Karpas-422 (cell line): ENCODE results near the gene ACOX2. TPM values are rescaled to one million over a fixed set of nuclear protein-coding genes. Genes with fewer than 3 reads are reported as not detected.
A peak's percentile ranks its signal among the peaks of the same experiment; 100 is the strongest.

Source experiments
- DNase-seq: peaks from one replicate; pipeline ENCODE4 v3.0.0-alpha.2; 2015
- H2AFZ ChIP-seq: fragments of 200-600 bp; sonication (generic); 2 replicates; pipeline ENCODE4 v1.6.1; 2014; ENCODE audit warnings: antibody characterized with exemption, low read length, mixed read lengths
- H3K27ac ChIP-seq: fragments of 200-600 bp; sonication (generic); 2 replicates; pipeline ENCODE4 v1.5.1; 2014; ENCODE audit warnings: mild to moderate bottlenecking, low read length, moderate library complexity
- H3K27me3 ChIP-seq: fragments of 200-600 bp; sonication (generic); 2 replicates; pipeline ENCODE4 v1.6.1; 2014; ENCODE audit warnings: low read length, mixed read lengths
- H3K36me3 ChIP-seq: fragments of 200-600 bp; sonication (generic); 2 replicates; pipeline ENCODE4 v1.6.1; 2014; ENCODE audit warnings: low read length, mixed read lengths; ENCODE audit not compliant: insufficient read depth
- H3K4me1 ChIP-seq: fragments of 200-600 bp; sonication (generic); 2 replicates; pipeline ENCODE4 v1.6.1; 2014; ENCODE audit warnings: mild to moderate bottlenecking, low read length, mixed read lengths
- H3K4me2 ChIP-seq: fragments of 200-600 bp; sonication (generic); 2 replicates; pipeline ENCODE4 v1.6.1; 2014; ENCODE audit warnings: low read length, low read depth, mild to moderate bottlenecking; ENCODE audit not compliant: poor library complexity, severe bottlenecking
- H3K4me3 ChIP-seq: fragments of 200-600 bp; sonication (generic); 2 replicates; pipeline ENCODE4 v1.5.1; 2014; ENCODE audit warnings: mild to moderate bottlenecking, antibody characterized with exemption, low read length, mixed read lengths
- H3K79me2 ChIP-seq: fragments of 200-600 bp; sonication (generic); 2 replicates; pipeline ENCODE4 v1.6.1; 2014; ENCODE audit warnings: mild to moderate bottlenecking, low read length, mixed read lengths
- H3K9ac ChIP-seq: fragments of 200-600 bp; sonication (generic); 2 replicates; pipeline ENCODE4 v1.6.0; 2014; ENCODE audit warnings: low read length
- H3K9me2 ChIP-seq: fragments of 200-600 bp; sonication (generic), shearing (Covaris generic); replicated peaks from 2 replicates; pipeline ENCODE4 v1.6.0; 2014; ENCODE audit warnings: mild to moderate bottlenecking, low read length, moderate library complexity; ENCODE audit not compliant: insufficient read depth
- H3K9me3 ChIP-seq: fragments of 300-700, 200-600 bp; sonication (generic); 2 replicates; pipeline ENCODE4 v1.6.1; 2014; ENCODE audit warnings: low read length, mixed read lengths
- H4K20me1 ChIP-seq: fragments of 200-600 bp; sonication (generic); 2 replicates; pipeline ENCODE4 v1.6.1; 2014; ENCODE audit warnings: mild to moderate bottlenecking, antibody characterized with exemption, low read length, low read depth; ENCODE audit not compliant: insufficient read depth
- total RNA-seq: library from RNA; depleted of rRNA; stranded (reverse); fragments of >200 nt; shearing (Covaris generic); gene quantifications from 2 replicates; pipeline ENCODE4 v1.2.3, GENCODE V29; 2014; ENCODE audit warnings: low replicate concordance

The ACOX2 gene
- total RNA-seq, 1 experiment from 2014 or later, result not detected

GRCh38 chr3:58485801-58486435 lies 51.1 kb downstream of the ACOX2 start:
- H3K4me1 ChIP-seq, result peaks cover 14% of the 10 kb centered on the region
- no peaks in the 10 kb centered on the region for H3K27me3 ChIP-seq
- H3K9me2 ChIP-seq, result no peaks in the 10 kb centered on the region
- no peak overlapping the region for H3K4me3 ChIP-seq
- no peak for DNase-seq
- H3K4me2 ChIP-seq, result no peak overlapping the region
- no peaks in the 10 kb centered on the region for H3K79me2 ChIP-seq
- no peaks in the 10 kb centered on the region for H4K20me1 ChIP-seq
- no peak overlapping the region for H3K27ac ChIP-seq
- no peaks in the 10 kb centered on the region for H3K9me3 ChIP-seq
- H3K36me3 ChIP-seq, result no peaks in the 10 kb centered on the region
- H3K9ac ChIP-seq, result no peak overlapping the region
- no peak overlapping the region; the same call in 1 of the 2 replicates for H2AFZ ChIP-seq

GRCh38 chr3:58484722-58485069 lies 52.3 kb downstream of the ACOX2 start:
- DNase-seq, result no peak
- Histone ChIP-seq H3K27me3 (no peaks in the 10 kb centered on the region), H3K27ac (no peak overlapping the region), H3K9ac (no peak overlapping the region), H4K20me1 (no peaks in the 10 kb centered on the region), H3K4me3 (no peak overlapping the region), H3K79me2 (no peaks in the 10 kb centered on the region), H3K36me3 (no peaks in the 10 kb centered on the region), H3K9me3 (no peaks in the 10 kb centered on the region), H2AFZ (no peak overlapping the region), H3K9me2 (no peaks in the 10 kb centered on the region), H3K4me2 (no peak overlapping the region), H3K4me1 (peaks cover 14% of the 10 kb centered on the region)

- Histone ChIP-seq H2AFZ (no peak overlapping the region), H3K9me2 (no peaks in the 10 kb centered on the region), H3K9me3 (no peaks in the 10 kb centered on the region), H3K4me2 (no peak overlapping the region), H3K27me3 (no peaks in the 10 kb centered on the region), H3K4me3 (no peak overlapping the region), H3K27ac (no peak overlapping the region), H3K4me1 (peaks cover 14% of the 10 kb centered on the region), H4K20me1 (no peaks in the 10 kb centered on the region), H3K36me3 (no peaks in the 10 kb centered on the region), H3K79me2 (no peaks in the 10 kb centered on the region), H3K9ac (no peak overlapping the region)
- DNase-seq, result no peak
These were observed 52.8 kb downstream of the ACOX2 start for GRCh38 chr3:58484045-58484721.

GRCh38 chr3:58482917-58483636 lies 53.9 kb downstream of the ACOX2 start:
- Histone ChIP-seq H3K4me1 (peaks cover 14% of the 10 kb centered on the region), H4K20me1 (no peaks in the 10 kb centered on the region), H3K9me2 (no peaks in the 10 kb centered on the region), H3K27me3 (no peaks in the 10 kb centered on the region), H3K36me3 (no peaks in the 10 kb centered on the region), H3K9me3 (no peaks in the 10 kb centered on the region), H3K4me3 (no peak overlapping the region; the same call in 1 of the 2 replicates), H3K27ac (no peak overlapping the region), H3K79me2 (no peaks in the 10 kb centered on the region), H3K4me2 (peak overlapping the region; percentile 48), H2AFZ (no peak overlapping the region), H3K9ac (no peak overlapping the region)
- DNase-seq, result peak; percentile 54

GRCh38 chr3:58480309-58480708 lies 56.7 kb downstream of the ACOX2 start:
- peaks cover 20% of the 10 kb centered on the region for H3K4me1 ChIP-seq
- no peak overlapping the region for H2AFZ ChIP-seq
- H3K79me2 ChIP-seq, result no peaks in the 10 kb centered on the region
- DNase-seq, result no peak
- no peaks in the 10 kb centered on the region for H3K36me3 ChIP-seq
- H3K27ac ChIP-seq, result no peak overlapping the region
- H3K9me2 ChIP-seq, result no peaks in the 10 kb centered on the region
- no peaks in the 10 kb centered on the region for H3K9me3 ChIP-seq
- H3K4me2 ChIP-seq, result no peak overlapping the region
- H3K9ac ChIP-seq, result no peak overlapping the region
- no peak overlapping the region for H3K4me3 ChIP-seq
- H4K20me1 ChIP-seq, result no peaks in the 10 kb centered on the region
- H3K27me3 ChIP-seq, result no peaks in the 10 kb centered on the region

GRCh38 chr3:58478781-58479180 lies 58.2 kb downstream of the ACOX2 start:
- Histone ChIP-seq H2AFZ (no peak overlapping the region), H3K4me1 (peaks cover 29% of the 10 kb centered on the region), H3K27me3 (no peaks in the 10 kb centered on the region), H3K27ac (no peak overlapping the region), H3K36me3 (no peaks in the 10 kb centered on the region), H4K20me1 (no peaks in the 10 kb centered on the region), H3K9me2 (no peaks in the 10 kb centered on the region), H3K79me2 (no peaks in the 10 kb centered on the region), H3K4me2 (no peak overlapping the region), H3K9ac (no peak overlapping the region), H3K4me3 (no peak overlapping the region), H3K9me3 (no peaks in the 10 kb centered on the region)
- DNase-seq, result no peak

GRCh38 chr3:58474967-58475578 lies 61.9 kb downstream of the ACOX2 start:
- no peaks in the 10 kb centered on the region for H3K9me2 ChIP-seq
- DNase-seq, result peak; percentile 65
- H3K36me3 ChIP-seq, result no peaks in the 10 kb centered on the region
- H3K9ac ChIP-seq, result peak overlapping the region; percentile 30
- H3K9me3 ChIP-seq, result no peaks in the 10 kb centered on the region
- H3K79me2 ChIP-seq, result no peaks in the 10 kb centered on the region
- peak overlapping the region; percentile 61 for H3K4me2 ChIP-seq
- H2AFZ ChIP-seq, result peak overlapping the region; percentile 51; the same call in 1 of the 2 replicates
- H4K20me1 ChIP-seq, result no peaks in the 10 kb centered on the region
- H3K4me3 ChIP-seq, result peak overlapping the region; percentile 31; the same call in 1 of the 2 replicates
- H3K27me3 ChIP-seq, result no peaks in the 10 kb centered on the region
- H3K4me1 ChIP-seq, result peaks cover 20% of the 10 kb centered on the region
- no peak overlapping the region for H3K27ac ChIP-seq

- Histone ChIP-seq H3K4me3 (no peak overlapping the region; the same call in 1 of the 2 replicates), H4K20me1 (no peaks in the 10 kb centered on the region), H3K9me2 (no peaks in the 10 kb centered on the region), H2AFZ (no peak overlapping the region), H3K4me1 (peaks cover 20% of the 10 kb centered on the region), H3K9me3 (no peaks in the 10 kb centered on the region), H3K4me2 (peak overlapping the region; percentile 61), H3K27me3 (no peaks in the 10 kb centered on the region), H3K36me3 (no peaks in the 10 kb centered on the region), H3K9ac (peak overlapping the region; percentile 30), H3K27ac (no peak overlapping the region), H3K79me2 (no peaks in the 10 kb centered on the region)
- peak; percentile 69 for DNase-seq
These were observed 62.6 kb downstream of the ACOX2 start for GRCh38 chr3:58474348-58474911.
